Stimulated activated CD4-positive, alpha-beta T cell treated with anti-CD3 and anti-CD28 coated beads, TNF-alpha, amount 100 ng/mL, for 48 hours (primary cell): Measurements from ENCODE around the gene ARHGAP6.

Source experiments
- DNase-seq, 3 donors: peaks; one replicate each; pipeline ENCODE4 v3.0.0-alpha.2; 2020; ENCODE audit warnings: low read depth in 3 of 3

Gene ARHGAP6

DNA sequence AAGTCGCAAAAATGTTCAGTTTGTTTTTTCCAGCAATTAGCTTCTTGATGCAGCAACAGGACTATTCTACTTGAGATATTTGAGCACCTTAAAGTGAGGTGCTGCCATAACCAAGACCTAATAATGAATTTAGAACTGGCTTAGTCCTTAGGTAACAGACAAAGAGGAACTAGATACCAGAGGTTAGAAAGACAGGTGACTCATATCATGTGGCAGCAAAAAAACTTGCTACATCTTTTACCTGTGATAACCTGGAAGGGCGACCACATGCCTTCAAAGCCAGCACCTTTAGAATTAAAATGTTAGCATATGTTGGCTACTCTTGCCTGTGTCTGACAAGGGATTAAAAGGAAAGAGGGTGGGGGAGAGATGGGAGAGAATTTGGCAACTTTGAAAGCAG lies 90.4 kb downstream of the ARHGAP6 start:
- no peak for DNase-seq

DNA sequence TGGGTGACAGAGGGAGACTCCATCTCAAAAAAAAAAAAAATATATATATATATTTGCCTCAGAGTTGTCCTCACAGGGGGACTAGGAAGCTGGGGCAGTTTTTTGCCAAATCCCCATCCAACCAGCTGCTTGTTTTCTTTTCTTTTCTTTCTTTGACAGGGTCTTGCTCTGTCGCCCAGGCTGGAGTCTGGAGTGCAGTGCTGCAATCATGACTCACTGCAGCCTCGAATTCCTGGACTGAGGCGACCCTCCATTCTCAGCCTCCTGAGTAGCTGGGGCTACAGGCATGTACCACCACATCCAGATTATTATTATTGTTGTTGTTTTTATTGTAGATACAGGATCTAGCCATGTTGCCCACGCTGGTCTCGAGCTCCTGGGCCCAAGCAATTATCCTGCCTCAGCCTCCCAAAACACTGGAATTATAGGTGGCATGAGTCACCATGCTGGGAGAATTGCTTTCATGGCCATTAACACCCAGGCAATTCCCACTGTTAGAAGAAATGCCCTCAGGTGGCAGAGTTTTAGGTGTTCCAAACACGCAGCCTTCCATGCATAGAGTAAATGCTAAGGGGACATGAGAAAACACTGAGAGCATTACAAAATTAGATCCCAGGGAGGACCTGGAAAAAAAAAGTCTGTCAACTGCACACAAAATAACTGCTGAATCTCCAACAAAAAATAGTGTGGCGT lies 98.0 kb downstream of the ARHGAP6 start:
- no peak for DNase-seq

DNA sequence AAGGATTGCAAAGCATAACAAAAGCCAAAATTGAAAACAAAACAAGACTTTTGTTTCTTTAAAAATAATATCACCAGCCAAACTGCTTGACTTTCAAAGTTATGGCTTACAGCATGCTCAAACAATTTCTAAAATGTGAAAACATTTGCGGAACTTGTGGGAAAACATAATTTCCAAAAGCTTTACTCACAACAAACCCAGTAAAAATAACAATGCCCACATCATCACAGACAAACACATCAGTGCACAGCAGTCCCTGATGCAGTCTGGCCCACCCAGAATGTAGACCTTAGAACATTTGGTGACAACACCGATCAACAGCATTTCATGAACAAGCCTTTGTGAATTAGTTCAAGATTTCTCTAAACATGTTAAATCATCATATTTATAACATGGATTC lies 98.9 kb downstream of the ARHGAP6 start:
- DNase-seq = no peak

DNA sequence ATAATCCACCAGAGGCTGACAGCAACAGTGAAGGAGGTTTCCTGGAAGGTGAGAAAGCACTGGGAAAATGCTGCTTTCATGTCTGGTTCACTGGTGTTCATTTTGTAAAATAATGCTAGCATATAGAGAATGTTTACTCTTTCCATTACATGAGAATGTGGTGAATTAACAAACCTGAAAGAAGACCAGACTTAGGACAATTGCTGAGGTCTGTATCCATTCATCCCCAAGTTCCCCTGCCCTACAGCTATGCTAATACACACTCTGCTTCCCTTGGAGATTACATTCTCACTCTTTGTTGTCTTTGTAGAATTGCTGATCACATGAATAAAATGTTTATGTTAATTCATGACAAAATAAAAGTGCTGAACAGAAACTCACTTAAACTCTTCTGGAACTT lies 99.5 kb downstream of the ARHGAP6 start:
- DNase-seq = no peak

DNA sequence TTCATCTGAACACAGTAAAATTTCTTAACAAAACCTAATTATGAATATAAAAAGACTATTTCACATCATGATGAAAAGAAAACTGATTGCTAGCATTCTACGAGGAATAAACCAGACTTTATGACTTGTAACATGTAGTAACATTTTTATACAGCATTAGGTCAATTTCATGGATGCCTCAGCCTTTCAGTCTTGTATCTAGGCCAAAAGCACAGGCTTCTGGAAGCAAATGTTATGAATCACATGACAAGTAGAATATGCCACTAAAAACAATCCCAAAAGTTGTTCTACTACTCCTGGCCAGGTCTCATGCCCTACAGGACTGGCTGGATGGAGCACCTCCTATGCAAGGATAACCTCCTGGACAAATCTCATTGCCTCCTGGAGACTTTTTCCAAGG lies 101.2 kb downstream of the ARHGAP6 start:
- DNase-seq = no peak

DNA sequence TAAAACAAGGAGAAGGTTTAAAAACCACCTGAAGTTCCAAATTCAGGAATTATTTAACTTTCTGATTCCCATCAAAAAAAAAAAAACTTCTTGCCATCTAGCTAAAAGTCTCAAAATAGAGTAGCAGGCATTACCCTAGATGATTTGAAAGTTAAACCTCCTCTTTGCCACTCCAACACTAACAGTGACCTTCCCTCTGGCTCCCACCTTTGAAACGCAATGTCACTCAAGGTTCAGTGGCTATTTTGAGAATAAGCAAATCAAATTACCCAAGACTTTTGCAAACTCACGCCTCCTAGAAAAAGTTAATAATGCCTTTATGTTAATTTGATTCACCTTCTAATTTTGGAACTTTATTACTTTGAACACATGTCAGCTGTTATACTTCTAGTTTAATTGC lies 103.2 kb downstream of the ARHGAP6 start:
- no peak for DNase-seq

DNA sequence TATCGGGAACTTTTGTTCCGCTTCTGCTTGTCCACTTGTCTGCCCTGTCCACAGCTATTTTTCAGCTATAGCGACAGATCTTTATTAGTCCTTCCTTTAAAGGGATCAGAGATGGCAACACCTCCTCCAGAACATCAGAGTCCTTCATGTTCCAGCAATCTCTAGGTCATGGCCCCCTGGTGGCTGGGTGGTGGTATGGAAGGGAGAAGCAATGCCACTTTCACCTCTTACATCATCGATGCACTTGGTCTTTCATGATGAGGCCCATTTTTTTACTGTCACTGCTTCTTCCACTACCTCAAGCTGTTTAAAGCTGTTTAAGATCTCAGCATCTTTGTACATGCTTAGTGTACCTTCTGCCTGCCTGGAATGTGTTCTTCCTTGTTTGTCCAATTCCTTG lies 106.7 kb downstream of the ARHGAP6 start:
- peak; percentile 9 to 41 (median 10) for DNase-seq

DNA sequence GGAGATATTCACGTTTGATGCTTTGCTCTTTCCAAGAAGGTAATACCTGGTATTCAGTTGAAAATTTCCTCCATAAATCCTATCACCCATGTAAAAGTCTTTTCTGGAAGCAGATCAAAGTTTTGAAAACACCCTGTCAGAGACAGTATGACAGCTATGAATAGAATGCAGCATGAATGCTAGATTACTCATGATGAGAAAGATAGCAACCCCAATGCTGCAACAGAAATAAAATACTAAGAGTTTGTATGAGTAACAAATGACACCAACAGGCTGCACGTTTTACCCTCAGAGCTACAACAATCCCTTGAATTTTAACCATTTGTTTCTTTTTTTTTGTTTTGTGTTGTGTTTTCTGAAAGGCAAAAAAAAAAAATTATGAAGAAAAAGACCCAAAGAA lies 108.6 kb downstream of the ARHGAP6 start:
- DNase-seq = no peak

DNA sequence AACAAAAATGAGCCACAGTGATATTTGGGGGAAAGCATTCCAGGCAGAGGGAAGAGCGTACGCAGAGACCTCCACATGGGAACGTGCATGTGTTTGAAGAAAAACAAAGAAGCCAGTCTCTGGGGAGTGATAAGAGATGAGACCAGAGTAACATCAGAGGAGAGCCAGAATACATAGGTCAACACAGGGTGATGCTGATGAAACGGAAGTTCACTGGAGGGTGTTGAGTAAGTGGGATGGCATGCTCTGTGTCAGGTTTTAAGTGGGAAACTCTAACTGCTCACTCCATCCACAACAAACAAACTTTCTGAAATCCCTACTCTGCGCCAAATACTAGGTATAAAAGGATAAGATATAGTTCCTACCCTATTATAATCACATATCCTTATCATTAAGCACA lies 110.0 kb downstream of the ARHGAP6 start:
- no peak for DNase-seq

DNA sequence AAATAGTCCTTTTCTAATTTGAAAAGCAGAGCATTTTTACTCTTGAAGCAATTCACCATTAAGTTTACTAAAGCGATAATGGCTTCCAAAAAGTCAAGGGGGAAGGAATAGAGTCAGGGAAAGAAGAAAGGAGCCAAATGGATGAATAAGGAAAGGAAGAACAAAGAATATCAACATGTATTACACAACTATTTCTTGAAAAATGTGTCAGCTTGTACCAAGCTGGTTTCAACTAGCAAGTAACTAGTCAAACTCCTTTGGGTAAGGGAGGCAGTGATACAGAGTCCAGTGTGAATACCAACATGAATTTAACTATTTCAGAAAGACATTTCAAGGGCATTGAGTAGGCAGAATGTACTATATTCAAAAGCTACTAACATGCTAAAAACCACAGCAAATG lies 112.1 kb downstream of the ARHGAP6 start:
- DNase-seq = no peak

DNA sequence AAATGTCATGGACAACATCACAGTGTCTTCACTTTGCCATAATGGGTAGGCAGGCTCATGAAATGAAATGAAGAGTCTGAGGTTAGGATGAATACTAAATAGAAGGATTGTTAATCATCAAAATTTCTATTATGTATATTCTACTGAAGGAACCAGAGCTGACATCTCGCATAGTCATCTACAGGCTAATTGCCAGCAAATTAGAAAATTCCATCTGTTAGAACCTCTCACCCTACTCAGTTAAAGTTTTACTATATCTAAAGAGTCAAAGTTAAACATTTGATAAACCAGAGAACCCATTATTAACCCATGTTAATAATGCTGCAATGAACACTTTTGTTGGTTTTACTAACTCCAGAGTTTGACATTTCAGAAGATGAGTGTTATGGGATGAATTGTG lies 114.6 kb downstream of the ARHGAP6 start:
- DNase-seq = no peak

DNA sequence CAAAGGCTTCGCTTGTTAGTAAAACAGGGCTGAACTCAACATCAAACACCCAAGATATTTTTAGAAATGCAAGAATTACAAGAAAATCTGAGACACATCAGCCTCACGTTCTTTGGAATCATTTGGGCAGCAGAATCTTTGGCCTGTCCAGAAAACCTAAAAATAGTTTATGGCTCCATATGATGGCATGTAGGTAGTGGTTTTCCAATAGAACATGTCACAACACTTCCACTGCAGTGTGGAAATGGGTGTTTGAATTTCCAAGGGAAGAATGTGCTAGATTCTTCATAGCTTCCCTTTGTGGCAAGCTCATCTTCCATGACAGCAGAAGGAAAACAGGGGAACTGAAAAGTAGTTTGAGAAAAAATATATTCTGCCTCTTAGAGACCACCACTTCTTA lies 118.8 kb downstream of the ARHGAP6 start:
- DNase-seq = no peak

DNA sequence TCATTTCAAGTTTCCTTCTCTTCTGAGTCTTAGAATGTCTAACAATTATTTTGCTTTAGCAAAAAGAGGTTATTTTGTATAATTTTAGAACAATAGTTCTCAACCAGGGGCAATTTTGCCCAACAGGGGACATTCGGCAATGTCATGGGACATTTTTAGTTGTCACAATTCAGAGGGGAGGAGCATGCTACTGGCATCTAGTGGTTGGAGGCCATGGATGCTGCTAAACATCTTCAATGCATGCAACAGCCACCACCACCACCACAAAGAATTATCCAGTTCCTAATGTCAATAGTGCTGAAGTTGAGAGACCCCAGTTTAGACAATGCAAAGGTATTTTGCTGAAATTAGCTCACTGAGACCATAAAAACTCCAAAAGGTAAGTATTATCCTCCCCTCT lies 122.5 kb downstream of the ARHGAP6 start:
- no peak for DNase-seq

DNA sequence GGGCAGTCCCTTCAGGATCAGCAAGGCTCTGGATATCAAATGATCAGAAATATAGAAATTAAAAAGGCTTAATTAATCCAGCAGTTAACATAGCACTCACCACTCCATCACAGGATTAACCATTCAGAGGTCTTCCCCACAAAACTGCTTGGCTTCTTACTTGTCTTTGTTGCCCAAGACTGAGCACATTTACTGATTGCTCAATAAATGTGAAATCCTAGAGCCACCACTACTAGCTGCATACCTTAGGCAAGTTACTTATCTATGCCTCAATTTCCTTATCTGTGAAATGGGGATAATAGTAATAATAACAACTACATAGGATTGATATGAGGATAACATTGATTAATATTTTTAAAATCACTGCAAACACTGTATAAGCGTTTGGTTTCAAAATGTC lies 124.2 kb downstream of the ARHGAP6 start:
- no peak for DNase-seq

DNA sequence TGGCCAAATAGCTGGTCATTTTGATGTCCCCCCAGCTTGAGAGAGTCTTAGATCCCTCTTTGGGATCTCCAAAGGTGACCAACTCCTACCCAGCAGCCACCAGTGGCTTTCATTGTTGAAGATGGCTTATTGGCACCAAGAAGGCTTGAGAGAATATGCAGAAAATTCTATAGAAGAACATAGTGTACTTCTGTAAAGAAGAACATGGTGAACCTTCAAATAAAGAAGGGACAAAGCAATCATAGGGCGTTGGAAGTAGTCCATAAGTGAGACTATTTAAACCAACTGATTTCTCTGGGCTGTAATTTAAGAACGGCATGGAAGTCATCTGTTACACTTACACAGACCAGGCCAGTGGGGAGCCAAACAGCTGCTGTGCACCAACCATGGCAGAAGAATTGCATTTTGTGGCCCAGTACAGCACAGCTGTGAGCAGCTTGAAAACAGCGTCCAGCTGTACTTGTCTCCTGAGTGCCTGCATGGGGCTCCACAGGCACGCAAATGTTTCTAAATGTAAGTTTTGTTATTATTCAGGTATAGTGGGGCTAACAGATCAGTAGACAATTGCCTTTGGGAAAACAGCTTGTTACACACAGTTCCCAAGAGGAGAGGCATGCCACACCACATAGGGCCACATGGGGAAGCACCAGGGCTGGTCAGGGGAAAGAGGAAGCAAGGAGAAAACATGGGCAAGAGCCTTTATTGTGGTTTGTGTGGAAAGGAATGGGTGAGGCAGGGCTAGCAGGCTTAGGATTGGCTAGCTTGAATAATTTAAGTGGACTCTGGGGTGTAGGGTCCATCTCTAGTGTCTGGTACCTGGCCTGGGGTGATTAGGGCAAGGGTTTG lies 125.0 kb downstream of the ARHGAP6 start:
- DNase-seq = no peak

DNA sequence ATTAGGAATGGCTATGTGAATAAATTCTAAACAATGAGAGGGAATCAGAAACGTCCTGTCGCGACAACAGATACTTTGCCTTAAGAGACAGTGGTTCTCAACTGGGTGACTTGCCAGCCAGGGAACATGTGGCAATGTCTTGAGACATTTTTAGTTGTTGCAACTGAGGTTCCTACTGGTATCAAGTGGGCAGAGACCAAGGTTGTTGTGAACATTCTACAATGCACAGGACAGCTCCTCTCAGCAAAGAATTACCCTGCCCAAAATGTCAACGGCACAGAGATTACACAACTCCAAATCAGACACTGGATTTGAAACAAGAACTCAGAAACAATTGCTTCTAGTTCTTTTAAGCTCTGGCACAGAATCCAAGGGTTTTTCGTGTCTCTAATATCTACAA lies 128.6 kb downstream of the ARHGAP6 start:
- no peak for DNase-seq

DNA sequence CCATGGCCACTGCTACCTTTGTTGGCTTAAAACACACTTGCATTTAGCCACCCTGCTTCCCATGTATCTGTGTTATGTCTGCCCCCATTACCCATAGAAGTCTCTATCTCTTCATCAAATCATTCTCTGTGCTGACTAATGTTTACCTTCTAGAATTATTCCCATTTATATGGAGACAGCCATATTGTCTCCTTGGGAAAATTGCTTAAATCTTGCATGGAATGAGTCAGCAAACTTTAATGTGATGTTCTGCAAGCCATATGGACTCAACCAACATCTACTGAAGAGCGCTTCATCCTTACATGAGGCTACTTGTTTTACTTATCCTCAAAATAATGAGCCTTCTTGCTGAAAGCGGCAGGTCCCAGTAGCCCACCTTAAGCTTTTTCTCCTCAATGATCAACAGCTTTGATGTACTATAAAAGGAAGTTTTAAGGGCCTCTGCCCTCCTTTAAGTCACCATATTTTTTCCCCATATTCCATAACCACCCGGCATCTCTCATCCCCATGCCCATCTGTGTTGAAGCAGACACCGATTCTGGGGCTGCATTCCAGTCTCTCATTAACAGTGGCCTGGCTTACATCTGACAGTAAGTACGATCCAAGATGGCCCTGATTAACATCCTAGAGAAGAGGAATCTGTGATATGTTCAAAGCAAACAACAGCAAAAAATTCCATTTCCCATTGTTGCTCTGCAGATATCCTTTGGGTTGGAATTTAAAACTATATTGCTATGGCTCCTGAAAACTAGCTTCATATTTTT lies 130.4 kb downstream of the ARHGAP6 start:
- DNase-seq = no peak

DNA sequence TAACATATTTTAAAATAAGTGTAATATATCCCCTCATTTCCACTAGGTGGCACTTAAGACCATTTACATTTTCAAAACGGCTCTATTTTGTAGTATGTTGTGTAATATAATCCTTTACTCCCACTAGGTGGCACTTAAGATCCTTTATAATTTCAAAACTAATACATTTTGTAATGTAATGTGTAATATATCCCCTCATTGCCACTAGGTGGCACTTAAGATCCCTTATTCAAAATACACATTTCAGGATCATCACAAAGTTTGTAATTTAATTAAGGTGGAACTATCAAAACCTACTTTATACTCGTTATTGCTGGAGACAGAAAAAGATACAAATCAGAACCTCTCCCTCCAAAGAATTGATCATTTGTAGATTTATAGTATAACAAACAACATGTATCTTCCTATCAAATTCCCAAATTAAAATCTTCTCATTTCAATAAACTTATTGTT lies 132.5 kb downstream of the ARHGAP6 start:
- no peak for DNase-seq

DNA sequence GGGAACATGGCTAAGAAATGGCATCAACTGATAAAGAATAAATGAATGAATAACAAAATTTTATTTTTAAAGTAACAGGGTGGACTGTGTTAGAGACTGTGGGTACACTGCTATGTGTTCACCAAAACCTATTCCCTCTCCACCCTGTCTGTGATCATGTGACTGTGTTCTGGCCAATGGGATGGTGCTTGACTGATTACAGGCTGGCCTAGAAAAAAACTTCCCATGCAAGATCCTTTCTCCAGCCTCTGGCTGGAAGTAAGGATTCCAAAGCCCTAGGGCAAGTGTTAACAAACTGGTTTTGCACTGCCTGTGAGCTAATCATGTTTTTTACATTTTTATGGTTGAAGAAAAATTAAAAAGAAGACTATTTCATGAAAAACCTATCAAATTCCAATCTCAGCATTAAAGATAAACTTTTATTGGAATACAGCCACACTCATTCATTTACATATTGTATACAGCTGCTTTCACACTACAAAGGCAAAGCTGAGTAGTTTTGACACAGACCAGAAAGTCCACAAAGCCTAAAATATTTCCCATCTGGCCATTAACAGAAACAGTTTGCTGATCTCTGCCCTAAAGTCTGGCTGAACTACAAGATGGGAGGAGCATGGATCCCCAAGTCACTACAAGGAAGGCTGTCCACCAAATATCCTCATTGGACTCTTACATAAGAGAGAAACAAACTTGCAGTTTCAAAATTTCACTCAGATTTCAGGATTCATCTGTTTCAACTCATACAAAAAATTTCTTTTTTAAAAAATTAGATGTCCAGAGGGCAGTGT lies 133.2 kb downstream of the ARHGAP6 start:
- DNase-seq = no peak

DNA sequence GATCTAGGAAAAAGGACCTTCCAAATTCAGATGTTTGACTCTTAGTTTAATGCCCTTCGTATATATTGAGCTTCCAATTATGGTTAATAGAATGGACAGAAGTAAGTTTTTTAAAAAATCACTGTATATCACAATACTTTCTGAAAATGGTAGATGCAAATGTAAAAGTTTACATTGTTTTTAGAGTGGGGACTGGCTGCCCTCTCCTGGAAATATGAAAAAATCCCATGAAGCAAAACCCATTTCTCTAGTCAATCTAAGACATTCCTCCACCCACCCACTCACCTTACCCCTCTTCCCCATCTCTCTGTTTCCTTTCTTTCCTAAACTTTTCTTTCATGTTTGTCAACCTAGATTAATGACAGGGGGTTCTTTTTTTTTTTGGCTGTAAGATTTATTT lies 134.5 kb downstream of the ARHGAP6 start:
- no peak for DNase-seq

DNA sequence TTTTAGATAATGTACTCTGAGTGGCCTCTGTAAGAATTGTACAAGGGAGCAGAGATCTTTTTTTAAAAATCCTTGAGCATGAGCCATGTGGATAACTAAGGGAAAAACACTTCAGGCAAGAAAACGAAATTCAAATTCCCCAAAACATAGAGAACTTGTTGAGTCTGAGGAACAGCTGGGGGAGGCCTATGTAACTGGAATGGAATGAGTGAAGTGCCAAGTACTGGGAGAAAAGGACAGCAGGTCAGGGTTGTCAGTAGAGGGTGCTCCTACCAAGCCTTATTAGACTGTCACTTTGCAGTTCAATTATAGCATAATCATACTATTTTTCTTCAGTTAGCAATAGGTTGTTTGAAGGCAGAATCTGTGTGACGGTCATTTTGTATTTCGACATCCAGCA lies 135.1 kb downstream of the ARHGAP6 start:
- DNase-seq = no peak

DNA sequence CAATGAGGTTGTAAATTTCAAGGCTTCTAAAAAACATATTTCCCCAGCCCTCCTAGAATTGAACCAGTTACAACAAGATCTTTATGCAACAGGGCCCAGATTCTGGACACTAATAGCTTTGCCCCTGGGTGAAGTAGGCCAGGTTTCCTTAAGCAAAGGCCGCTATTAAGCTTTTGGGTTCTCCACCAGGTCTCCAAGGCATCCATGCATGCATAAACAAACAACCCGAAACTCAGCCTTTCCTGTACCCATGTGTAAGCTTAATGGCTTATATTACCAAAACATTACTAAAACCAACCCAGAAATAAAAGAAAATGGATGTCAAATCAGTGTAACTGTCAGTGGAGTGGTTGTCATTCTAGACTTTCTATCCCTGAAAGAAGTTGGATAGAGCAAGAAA lies 137.1 kb downstream of the ARHGAP6 start:
- DNase-seq = no peak
